B cell (primary cell): ENCODE data around the gene REEP5.

Experiments used
- CTCF ChIP-seq: fragments of 200-600 bp; IDR thresholded peaks from one replicate; pipeline ENCODE4 v1.8.0; 2022; ENCODE audit warnings: antibody characterized with exemption, mild to moderate bottlenecking
- EZH2 ChIP-seq: IDR thresholded peaks from 2 replicates; pipeline ENCODE4 v1.6.1; 2012; ENCODE audit warnings: borderline replicate concordance, low read depth, mild to moderate bottlenecking, moderate library complexity, low read length; ENCODE audit not compliant: insufficient read depth, poor library complexity, severe bottlenecking

GRCh38 chr5:112960863-112961504 is 39.0 kb upstream of the REEP5 start:
- no peak for TF ChIP-seq CTCF
- no peak for TF ChIP-seq EZH2
